ENCODE measurements around the gene AMBP.

DNA sequence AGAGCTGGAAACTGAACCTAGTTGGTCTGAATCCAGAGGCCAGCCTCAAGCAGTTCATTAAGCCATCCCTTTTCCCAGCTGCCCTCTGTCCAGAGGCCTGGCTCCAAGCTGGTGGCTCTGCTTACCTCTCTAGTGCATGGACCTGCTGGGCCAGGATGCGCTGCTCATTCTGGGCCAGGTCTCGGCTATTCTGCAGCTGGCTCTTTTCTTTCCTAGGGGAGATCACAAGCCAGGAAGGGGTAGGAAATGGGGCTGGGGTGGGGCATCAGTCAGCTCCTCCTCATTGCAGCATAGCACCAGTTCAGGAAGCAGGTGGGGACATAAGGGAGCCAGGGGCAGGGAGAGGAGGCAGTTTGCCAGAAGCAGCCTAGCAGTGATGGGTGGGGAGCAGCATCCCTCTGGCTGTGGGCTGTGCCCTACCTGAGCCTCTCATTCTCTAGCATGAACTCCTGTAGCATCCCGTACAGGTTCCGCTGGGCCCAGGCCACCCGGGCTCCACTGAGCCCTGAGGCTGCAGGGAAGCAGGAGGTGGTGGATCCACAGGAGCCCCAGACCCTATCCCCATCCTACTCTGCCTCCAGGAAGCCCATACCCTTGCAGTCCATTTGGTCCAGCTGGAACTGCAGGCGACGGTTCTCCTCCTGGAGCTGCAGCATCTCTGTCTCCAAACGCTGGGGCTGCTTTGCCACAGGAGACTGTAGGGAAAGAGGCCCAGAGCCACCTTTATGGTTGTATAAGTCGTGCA lies 15.8 kb upstream of the AMBP start:
- TF ChIP-seq EZH2phosphoT487 (IDR thresholded peaks at IDR 0.05; ENCODE audit: low read depth): no peak
- TF ChIP-seq, protein P1, sequence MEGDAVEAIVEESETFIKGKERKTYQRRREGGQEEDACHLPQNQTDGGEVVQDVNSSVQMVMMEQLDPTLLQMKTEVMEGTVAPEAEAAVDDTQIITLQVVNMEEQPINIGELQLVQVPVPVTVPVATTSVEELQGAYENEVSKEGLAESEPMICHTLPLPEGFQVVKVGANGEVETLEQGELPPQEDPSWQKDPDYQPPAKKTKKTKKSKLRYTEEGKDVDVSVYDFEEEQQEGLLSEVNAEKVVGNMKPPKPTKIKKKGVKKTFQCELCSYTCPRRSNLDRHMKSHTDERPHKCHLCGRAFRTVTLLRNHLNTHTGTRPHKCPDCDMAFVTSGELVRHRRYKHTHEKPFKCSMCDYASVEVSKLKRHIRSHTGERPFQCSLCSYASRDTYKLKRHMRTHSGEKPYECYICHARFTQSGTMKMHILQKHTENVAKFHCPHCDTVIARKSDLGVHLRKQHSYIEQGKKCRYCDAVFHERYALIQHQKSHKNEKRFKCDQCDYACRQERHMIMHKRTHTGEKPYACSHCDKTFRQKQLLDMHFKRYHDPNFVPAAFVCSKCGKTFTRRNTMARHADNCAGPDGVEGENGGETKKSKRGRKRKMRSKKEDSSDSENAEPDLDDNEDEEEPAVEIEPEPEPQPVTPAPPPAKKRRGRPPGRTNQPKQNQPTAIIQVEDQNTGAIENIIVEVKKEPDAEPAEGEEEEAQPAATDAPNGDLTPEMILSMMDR (IDR thresholded peaks at IDR 0.05; ENCODE audit: low read depth, low read length): no peak
